HFF-Myc (cell line): ENCODE results near the gene IFI6.

Experiments used
- DNase-seq: peaks from one replicate; pipeline ENCODE4 v3.0.0-alpha.2; 2011; ENCODE audit warnings: low read depth; ENCODE audit errors: extremely low read depth
- H3K4me3 ChIP-seq: replicated peaks from 2 replicates; pipeline ENCODE4 v1.5.1; 2011; ENCODE audit warnings: low read depth, mild to moderate bottlenecking, control low read depth, low read length
- TF ChIP-seq, protein P1 (sequence below): IDR thresholded peaks from 2 replicates; pipeline ENCODE4 v1.5.1; 2012; ENCODE audit warnings: mild to moderate bottlenecking, low read depth, low read length, control low read depth; ENCODE audit errors: missing control alignments

IFI6 gene

DNA sequence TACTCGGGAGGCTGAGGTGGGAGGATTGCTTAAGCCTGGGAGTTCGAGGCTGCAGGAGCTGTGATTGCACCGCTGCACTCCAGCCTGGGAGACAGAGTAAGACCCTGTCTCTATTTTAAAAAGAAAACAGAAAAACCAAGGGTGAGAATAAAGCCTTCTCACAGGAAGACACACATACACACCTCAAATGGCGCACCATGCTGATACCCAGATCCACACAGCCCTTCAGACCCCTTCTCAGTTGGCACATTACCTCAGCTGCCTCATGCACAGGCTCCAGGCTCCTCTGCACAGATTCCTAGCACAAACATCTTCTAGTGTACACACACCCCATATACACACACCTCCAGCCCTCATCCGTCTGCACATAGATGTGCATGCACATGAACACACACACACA lies 44.9 kb downstream of the IFI6 start:
- TF ChIP-seq, protein P1, sequence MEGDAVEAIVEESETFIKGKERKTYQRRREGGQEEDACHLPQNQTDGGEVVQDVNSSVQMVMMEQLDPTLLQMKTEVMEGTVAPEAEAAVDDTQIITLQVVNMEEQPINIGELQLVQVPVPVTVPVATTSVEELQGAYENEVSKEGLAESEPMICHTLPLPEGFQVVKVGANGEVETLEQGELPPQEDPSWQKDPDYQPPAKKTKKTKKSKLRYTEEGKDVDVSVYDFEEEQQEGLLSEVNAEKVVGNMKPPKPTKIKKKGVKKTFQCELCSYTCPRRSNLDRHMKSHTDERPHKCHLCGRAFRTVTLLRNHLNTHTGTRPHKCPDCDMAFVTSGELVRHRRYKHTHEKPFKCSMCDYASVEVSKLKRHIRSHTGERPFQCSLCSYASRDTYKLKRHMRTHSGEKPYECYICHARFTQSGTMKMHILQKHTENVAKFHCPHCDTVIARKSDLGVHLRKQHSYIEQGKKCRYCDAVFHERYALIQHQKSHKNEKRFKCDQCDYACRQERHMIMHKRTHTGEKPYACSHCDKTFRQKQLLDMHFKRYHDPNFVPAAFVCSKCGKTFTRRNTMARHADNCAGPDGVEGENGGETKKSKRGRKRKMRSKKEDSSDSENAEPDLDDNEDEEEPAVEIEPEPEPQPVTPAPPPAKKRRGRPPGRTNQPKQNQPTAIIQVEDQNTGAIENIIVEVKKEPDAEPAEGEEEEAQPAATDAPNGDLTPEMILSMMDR: no peak
- DNase-seq: no peak
- no peak overlapping the region for H3K4me3 ChIP-seq

- no peak for DNase-seq
- TF ChIP-seq, protein P1: no peak
- H3K4me3 ChIP-seq: no peak overlapping the region
Measured at GRCh38 chr1:27626031-27626935, 45.7 kb downstream of the IFI6 start.

DNA sequence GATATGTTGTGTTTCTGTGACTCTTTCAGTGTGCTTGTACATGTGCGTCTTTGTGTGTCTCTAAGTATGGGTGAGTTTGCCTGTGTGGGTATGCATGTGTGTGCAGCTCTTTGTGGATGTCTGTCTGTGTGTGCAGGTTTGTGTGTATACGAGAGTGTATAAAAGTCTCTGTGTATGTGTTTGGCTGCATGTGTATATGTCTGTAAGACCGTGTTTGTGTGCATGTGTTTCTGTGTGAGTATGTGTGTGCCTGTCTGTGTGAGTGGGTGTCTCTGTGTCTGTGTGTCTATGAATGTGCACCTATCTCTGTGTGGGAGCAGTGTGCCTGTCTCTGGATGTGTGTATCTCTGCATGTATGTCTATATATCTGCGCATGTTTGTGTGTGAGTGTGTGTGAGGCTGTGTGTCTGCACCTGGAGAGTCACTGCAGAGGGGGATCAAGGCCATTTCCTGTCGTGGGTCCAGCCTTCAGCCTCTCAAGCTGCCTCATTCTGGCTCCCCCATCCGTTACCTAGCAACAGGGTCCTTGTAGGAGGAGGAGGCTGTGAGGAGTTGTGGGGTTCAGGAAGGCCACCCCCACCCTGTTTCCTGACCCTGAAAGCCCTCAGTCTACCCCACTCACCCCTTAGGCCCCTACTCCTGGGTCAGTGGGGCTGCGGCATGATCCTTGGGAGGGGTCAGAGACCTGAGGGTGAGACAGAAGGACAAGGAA lies 47.4 kb downstream of the IFI6 start:
- TF ChIP-seq, protein P1: no peak
- no peak for DNase-seq
- no peak overlapping the region for H3K4me3 ChIP-seq

- no peak overlapping the region for H3K4me3 ChIP-seq
- DNase-seq: no peak
- TF ChIP-seq, protein P1: no peak
Measured at GRCh38 chr1:27623327-27624212, 48.4 kb downstream of the IFI6 start.

GRCh38 chr1:27622828-27623227 lies 49.2 kb downstream of the IFI6 start:
- H3K4me3 ChIP-seq: no peak overlapping the region
- no peak for DNase-seq

More at GRCh38 chr1:27622828-27623227, 49.2 kb downstream of the IFI6 start:
- TF ChIP-seq, protein P1: no peak
